Sigmoid colon (tissue), 7 donors: ENCODE data around the gene PUS1. TPM values are rescaled to one million over a fixed set of nuclear protein-coding genes. Genes with fewer than 3 reads are reported as not detected.

Source experiments
- DNase-seq: peaks from one replicate; pipeline ENCODE4 v3.0.0-alpha.2; 2019
- H3K27ac ChIP-seq, 4 donors: fragments of 200-600 bp; sonication (generic); one replicate each; pipeline ENCODE4 v1.5.1; 2016 to 2019; ENCODE audit warnings: mild to moderate bottlenecking in 1 of 4
- H3K27me3 ChIP-seq, 3 donors: fragments of 200-600 bp; sonication (generic); one replicate each; pipeline ENCODE4 v1.5.1; 2019; ENCODE audit warnings: mild to moderate bottlenecking in 1 of 3
- H3K36me3 ChIP-seq, 4 donors: fragments of 200-600 bp; sonication (generic); one replicate each; pipeline ENCODE4 v1.5.1; 2016 to 2019
- H3K4me1 ChIP-seq, 4 donors: fragments of 200-600 bp; sonication (generic); one replicate each; pipeline ENCODE4 v1.5.1; 2017 to 2019
- H3K4me3 ChIP-seq, 4 donors: fragments of 200-600 bp; sonication (generic); one replicate each; pipeline ENCODE4 v1.5.1; 2017 to 2019; ENCODE audit warnings: mild to moderate bottlenecking in 2 of 4, moderate library complexity in 1 of 4
- H3K9me3 ChIP-seq, 4 donors: fragments of 200-600 bp in 3 of 4; sonication (generic) in 3 of 4; one replicate each; pipeline versions ENCODE4 v1.5.1 to v1.6.1; 2013 to 2019
- CTCF ChIP-seq, 4 experiments: fragments of 450-650 bp in 3 of 4; fragments of 200-600 bp in 1 of 4; IDR thresholded peaks; one replicate each; pipeline ENCODE4 v1.5.1; 2016 to 2019; ENCODE audit warnings: antibody characterized with exemption in 4 of 4, mild to moderate bottlenecking in 3 of 4, moderate library complexity in 2 of 4
- EP300 ChIP-seq, 4 donors: sonication (generic); formaldehyde crosslinking; IDR thresholded peaks; one replicate each; pipeline ENCODE4 v1.6.1; 2017; ENCODE audit warnings: antibody characterized with exemption in 4 of 4
- POLR2A ChIP-seq, 2 donors: fragments of 450-650 bp; IDR thresholded peaks; one replicate each; pipeline ENCODE4 v1.6.1; 2016; ENCODE audit warnings: antibody characterized with exemption in 2 of 2, mild to moderate bottlenecking in 2 of 2, moderate library complexity in 2 of 2
- POLR2AphosphoS5 ChIP-seq, 4 donors: sonication (generic); formaldehyde crosslinking; IDR thresholded peaks; one replicate each; pipeline ENCODE4 v1.6.1; 2017; ENCODE audit warnings: antibody characterized with exemption in 4 of 4
- WGBS, 2 donors: extraction: QIAGEN DNeasy Blood & Tissue Kit; methylation state at CpG; one replicate each; pipeline ENCODE4 v1.1.7; 2013; 5-methylcytosine and 5-hydroxymethylcytosine counted together
- intact Hi-C: fragments of 100-400 bp; cut with DNase I; formaldehyde crosslinking; loops from one replicate; pipeline ENCODE4 v1.15.1; 2023
- polyA plus RNA-seq, 3 donors: library from polyadenylated mRNA; stranded (reverse); fragments of 200-250 nt; gene quantifications; one replicate each; pipeline ENCODE4 v1.2.3, GENCODE V29; 2013
- total RNA-seq, 4 donors: library from RNA; depleted of rRNA; stranded (reverse); fragments of >200 nt; gene quantifications; one replicate each; pipeline ENCODE4 v1.1.0, GENCODE V29; 2016
- donor health status: healthy with polysubstance abuse.
- donor health status: Bipolar disorder and iron deficiency.
- donor health status: healthy.

PUS1 gene
- total and polyA plus RNA-seq, 7 donors, result 7.6 to 33.8 (median 9.1) TPM

GRCh38 chr12:131922772-131923171 lies 6.3 kb upstream of the PUS1 start:
- DNase-seq, result no peak
- 88 to 92% methylated on average over 13 of the region's 13 CpGs for WGBS, 2 donors
- Histone ChIP-seq H3K36me3 (peaks cover 19 to 46% (median 25%) of the 10 kb centered on the region in 4 donors), H3K9me3 (no peaks in the 10 kb centered on the region), H3K4me3 (no peak overlapping the region), H3K27me3 (no peaks in the 10 kb centered on the region), H3K27ac (no peak overlapping the region), H3K4me1 (peaks cover 0 to under 1% (median 0%) of the 10 kb centered on the region in 4 donors)
- TF ChIP-seq CTCF (IDR thresholded peaks at IDR 0.05) (no peak), POLR2AphosphoS5 (IDR thresholded peaks at IDR 0.05) (no peak), EP300 (IDR thresholded peaks at IDR 0.05) (no peak), POLR2A (IDR thresholded peaks at IDR 0.05) (no peak)
- intact Hi-C loops, result no loop called here

- TF ChIP-seq CTCF (IDR thresholded peaks at IDR 0.05) (no peak), POLR2AphosphoS5 (IDR thresholded peaks at IDR 0.05) (peak in 1 of 4 donors; percentile 26)
- peak; percentile 65 for DNase-seq
- no peak overlapping the region for H3K27ac ChIP-seq
- 75 to 87% methylated on average over 11 of the region's 11 CpGs for WGBS, 2 donors
- H3K4me1 ChIP-seq, result peaks cover 0 to 5% (median 0%) of the 10 kb centered on the region in 4 donors
- intact Hi-C loops, result no loop called here
- H3K9me3 ChIP-seq, result no peaks in the 10 kb centered on the region
- H3K36me3 ChIP-seq, result peaks cover 19 to 41% (median 25%) of the 10 kb centered on the region in 4 donors
- no peak overlapping the region for H3K4me3 ChIP-seq
- no peaks in the 10 kb centered on the region for H3K27me3 ChIP-seq
Observed at GRCh38 chr12:131923260-131923659, 5.8 kb upstream of the PUS1 start.

GRCh38 chr12:131927110-131928079 lies 1.7 kb upstream of the PUS1 start:
- Histone ChIP-seq H3K4me3 (no peak overlapping the region), H3K36me3 (peaks cover 0 to 12% (median 5%) of the 10 kb centered on the region in 4 donors), H3K27ac (peak overlapping the region in 1 of 4 donors; percentile 92), H3K9me3 (no peaks in the 10 kb centered on the region), H3K4me1 (peaks cover 0 to 24% (median 16%) of the 10 kb centered on the region in 4 donors), H3K27me3 (no peaks in the 10 kb centered on the region)
- peak; percentile 72 for DNase-seq
- TF ChIP-seq POLR2AphosphoS5 (IDR thresholded peaks at IDR 0.05) (no peak), EP300 (IDR thresholded peaks at IDR 0.05) (no peak), CTCF (IDR thresholded peaks at IDR 0.05) (no peak), POLR2A (IDR thresholded peaks at IDR 0.05) (no peak)
- intact Hi-C loops, result no loop called here
- WGBS, 2 donors, result 76 to 90% methylated on average over 23 to 24 of the region's 24 CpGs

- Histone ChIP-seq H3K4me3 (peak overlapping the region; percentile 58 to 93 (median 88)), H3K9me3 (no peaks in the 10 kb centered on the region), H3K36me3 (peaks cover 0 to 15% (median 8%) of the 10 kb centered on the region in 4 donors), H3K4me1 (peaks cover 0 to 24% (median 16%) of the 10 kb centered on the region in 4 donors), H3K27ac (peak overlapping the region; percentile 92 to 94 (median 93)), H3K27me3 (no peaks in the 10 kb centered on the region)
- DNase-seq, result peak; percentile 68
- 14 to 34% methylated on average over 33 of the region's 33 CpGs for WGBS, 2 donors
- intact Hi-C loops, result no loop called here
- TF ChIP-seq POLR2A (IDR thresholded peaks at IDR 0.05) (no peak), EP300 (IDR thresholded peaks at IDR 0.05) (no peak), CTCF (IDR thresholded peaks at IDR 0.05) (no peak), POLR2AphosphoS5 (IDR thresholded peaks at IDR 0.05) (no peak)
Observed at GRCh38 chr12:131928080-131928710, 881 bp upstream of the PUS1 start.
